Measurements from ENCODE around the gene ICE2.

The ICE2 gene

DNA sequence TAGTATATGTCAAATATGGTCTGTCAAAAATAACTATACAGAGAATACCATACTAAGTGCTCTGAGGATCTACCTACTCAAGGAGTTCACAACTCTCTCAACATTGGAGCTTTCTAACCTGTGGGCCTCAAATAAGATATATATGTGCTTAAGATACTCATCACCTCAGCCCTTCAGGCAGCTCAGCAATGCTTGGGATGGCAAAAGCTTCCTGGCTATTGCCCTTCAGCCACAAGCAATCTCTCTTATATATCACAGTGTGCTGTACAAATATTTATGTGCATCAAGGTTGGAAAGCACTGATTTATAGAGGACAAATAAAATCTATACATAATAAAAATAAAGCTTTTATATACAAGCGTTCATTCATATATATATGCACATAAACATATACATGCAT lies 40.3 kb downstream of the ICE2 start:
- POLR2A ChIA-PET: no interaction called here
- CTCF ChIA-PET: no interaction called here
- no peak for DNase-seq (ENCODE audit: extremely low spot score)
- TF ChIP-seq ZNF384 (IDR thresholded peaks at IDR 0.05) (no peak), ELF4 (IDR thresholded peaks at IDR 0.05) (no peak)

DNA sequence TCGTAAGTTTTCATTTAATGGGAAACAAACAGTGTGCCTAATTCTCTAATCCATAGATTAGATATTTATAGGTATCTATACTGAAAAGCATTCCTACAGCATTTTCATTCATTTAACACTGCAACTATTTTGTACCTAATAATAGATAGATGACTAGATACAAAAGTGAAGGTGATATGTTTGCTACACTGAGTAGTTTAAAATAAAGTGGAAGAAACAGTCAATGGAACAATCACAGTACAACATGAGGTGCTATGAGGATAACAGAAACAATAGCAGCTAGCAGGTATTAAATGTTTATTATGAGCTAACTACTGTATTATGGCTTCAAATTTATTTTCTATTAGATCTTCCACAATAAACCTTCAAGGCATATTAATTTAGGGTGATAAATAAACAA lies 50.0 kb downstream of the ICE2 start:
- no peak for DNase-seq (ENCODE audit: extremely low spot score)
- POLR2A ChIA-PET: no interaction called here
- TF ChIP-seq ARNT (IDR thresholded peaks at IDR 0.05) (no peak), HDGF (IDR thresholded peaks at IDR 0.05; ENCODE audit: borderline replicate concordance) (no peak), L3MBTL2 (conservative IDR thresholded peaks at IDR 0.05) (no peak), NFRKB (IDR thresholded peaks at IDR 0.05) (no peak), FOXA1 (IDR thresholded peaks at IDR 0.05) (no peak), ZNF384 (IDR thresholded peaks at IDR 0.05) (no peak), SP1 (IDR thresholded peaks at IDR 0.05) (no peak)
- TF ChIP-seq, protein P1, sequence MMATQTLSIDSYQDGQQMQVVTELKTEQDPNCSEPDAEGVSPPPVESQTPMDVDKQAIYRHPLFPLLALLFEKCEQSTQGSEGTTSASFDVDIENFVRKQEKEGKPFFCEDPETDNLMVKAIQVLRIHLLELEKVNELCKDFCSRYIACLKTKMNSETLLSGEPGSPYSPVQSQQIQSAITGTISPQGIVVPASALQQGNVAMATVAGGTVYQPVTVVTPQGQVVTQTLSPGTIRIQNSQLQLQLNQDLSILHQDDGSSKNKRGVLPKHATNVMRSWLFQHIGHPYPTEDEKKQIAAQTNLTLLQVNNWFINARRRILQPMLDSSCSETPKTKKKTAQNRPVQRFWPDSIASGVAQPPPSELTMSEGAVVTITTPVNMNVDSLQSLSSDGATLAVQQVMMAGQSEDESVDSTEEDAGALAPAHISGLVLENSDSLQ (IDR thresholded peaks at IDR 0.05): no peak
- CTCF ChIA-PET: interaction anchor here (0.5 kb wide), 1 partner anchor 9 kb away, joined by 3 read pairs; no protein-coding TSS in a partner anchor

DNA sequence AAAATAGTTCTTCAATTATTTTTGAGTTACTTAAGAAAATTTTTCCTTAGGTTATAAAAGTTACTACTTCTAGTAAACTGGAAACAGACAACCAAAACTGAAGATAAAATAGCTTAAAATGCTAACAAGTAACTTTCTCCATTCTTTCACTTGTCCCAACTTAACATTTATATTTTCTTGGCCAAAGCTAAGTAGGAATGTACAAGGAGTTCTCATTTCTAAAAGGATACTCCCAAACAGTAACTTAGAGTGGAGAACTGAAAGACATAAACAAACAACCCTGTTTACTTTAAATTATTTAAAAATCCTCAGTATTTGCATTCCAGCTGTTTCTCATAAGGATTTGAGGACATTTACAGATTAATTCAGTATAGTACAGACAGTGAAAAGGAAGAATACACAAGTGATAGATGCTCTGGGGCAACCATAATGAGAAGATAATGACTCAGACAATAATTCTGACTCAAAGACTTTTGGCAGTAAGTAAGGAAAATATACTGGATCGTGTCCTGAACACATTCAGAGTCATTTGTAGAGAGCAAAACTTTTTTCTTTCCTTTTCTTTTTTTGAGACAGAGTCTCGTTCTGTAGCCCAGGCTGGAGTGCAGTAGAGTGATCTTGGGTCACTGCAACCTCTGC lies 52.0 kb downstream of the ICE2 start:
- CTCF ChIA-PET: interaction anchor here (1.7 kb wide), 1 partner anchor 17 kb away, joined by 3 read pairs; no protein-coding TSS in a partner anchor
- POLR2A ChIA-PET: no interaction called here
- DNase-seq (ENCODE audit: extremely low spot score): no peak
- TF ChIP-seq, protein P1 (IDR thresholded peaks at IDR 0.05): no peak
- no peak for TF ChIP-seq FOXA1 (IDR thresholded peaks at IDR 0.05)
- no peak for TF ChIP-seq LEF1 (IDR thresholded peaks at IDR 0.05; ENCODE audit: borderline replicate concordance)
- TF ChIP-seq HDGF (IDR thresholded peaks at IDR 0.05; ENCODE audit: borderline replicate concordance): no peak
- no peak for TF ChIP-seq FOXK2 (IDR thresholded peaks at IDR 0.05)
- no peak for TF ChIP-seq ZNF384 (IDR thresholded peaks at IDR 0.05)
- no peak for TF ChIP-seq BHLHE40 (IDR thresholded peaks at IDR 0.05; ENCODE audit: borderline replicate concordance)
- TF ChIP-seq L3MBTL2 (conservative IDR thresholded peaks at IDR 0.05): no peak
- no peak for TF ChIP-seq ELF4 (IDR thresholded peaks at IDR 0.05)
- TF ChIP-seq ARNT (IDR thresholded peaks at IDR 0.05): no peak
- no peak for TF ChIP-seq SUZ12 (IDR thresholded peaks at IDR 0.05)
- TF ChIP-seq SP1 (IDR thresholded peaks at IDR 0.05): no peak
- no peak for TF ChIP-seq TARDBP (IDR thresholded peaks at IDR 0.05)

DNA sequence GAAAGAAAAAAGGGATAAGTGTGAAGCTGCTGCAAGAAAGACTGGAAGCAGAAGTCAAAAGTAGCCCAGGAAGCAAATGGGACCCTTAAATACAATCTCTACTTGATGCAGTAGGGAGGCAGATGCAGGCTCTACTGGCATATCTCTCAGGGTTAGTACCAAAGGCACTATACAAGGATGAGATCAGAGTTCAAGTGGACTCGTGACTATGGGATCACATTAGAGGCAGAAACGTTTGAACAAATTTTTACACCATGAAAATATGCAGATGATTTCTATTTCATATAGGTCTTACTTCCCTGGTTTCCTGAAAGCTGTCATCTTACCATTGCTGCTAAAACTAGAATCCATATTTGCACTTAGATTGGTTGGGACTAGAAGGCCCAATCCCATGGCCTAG lies 53.5 kb downstream of the ICE2 start:
- TF ChIP-seq CTBP1 (IDR thresholded peaks at IDR 0.05; ENCODE audit: borderline replicate concordance) (no peak), LEF1 (IDR thresholded peaks at IDR 0.05; ENCODE audit: borderline replicate concordance) (no peak), BHLHE40 (IDR thresholded peaks at IDR 0.05; ENCODE audit: borderline replicate concordance) (no peak), L3MBTL2 (conservative IDR thresholded peaks at IDR 0.05) (no peak), HDGF (IDR thresholded peaks at IDR 0.05; ENCODE audit: borderline replicate concordance) (no peak), NFRKB (IDR thresholded peaks at IDR 0.05) (no peak), ZNF384 (IDR thresholded peaks at IDR 0.05) (no peak), SP1 (IDR thresholded peaks at IDR 0.05) (no peak), FOXK2 (IDR thresholded peaks at IDR 0.05) (no peak), ARNT (IDR thresholded peaks at IDR 0.05) (no peak), SUZ12 (IDR thresholded peaks at IDR 0.05) (no peak)
- TF ChIP-seq, protein P1 (IDR thresholded peaks at IDR 0.05): no peak
- ChIA-PET POLR2A (no interaction called here), CTCF (no interaction called here)
- no peak for DNase-seq (ENCODE audit: extremely low spot score)

DNA sequence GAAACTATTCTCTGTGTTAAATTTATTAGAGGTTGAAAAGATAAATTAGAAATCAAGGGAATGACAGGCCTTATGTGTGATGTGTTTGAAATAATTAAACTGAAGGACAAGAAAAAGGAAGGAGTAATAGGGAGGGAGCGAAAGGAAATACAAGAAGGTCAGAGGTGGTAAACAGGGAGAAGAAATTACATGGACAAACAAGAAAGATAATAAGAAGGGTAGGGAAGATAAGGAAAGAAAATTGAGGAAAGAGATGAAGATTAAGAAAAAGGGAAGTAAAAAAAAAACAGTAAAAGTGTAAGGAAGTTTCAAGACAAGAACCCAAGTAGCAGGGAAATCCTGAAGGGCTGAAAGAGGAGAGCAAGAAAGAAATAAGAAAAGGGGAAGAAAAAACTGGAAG lies 54.9 kb downstream of the ICE2 start:
- no peak for DNase-seq (ENCODE audit: extremely low spot score)
- POLR2A ChIA-PET: interaction anchor here (1.3 kb wide), 1 partner anchor 9 kb away, joined by 3 read pairs; no protein-coding TSS in a partner anchor
- TF ChIP-seq ELF4 (IDR thresholded peaks at IDR 0.05) (no peak), LEF1 (IDR thresholded peaks at IDR 0.05; ENCODE audit: borderline replicate concordance) (no peak)
- CTCF ChIA-PET: no interaction called here

DNA sequence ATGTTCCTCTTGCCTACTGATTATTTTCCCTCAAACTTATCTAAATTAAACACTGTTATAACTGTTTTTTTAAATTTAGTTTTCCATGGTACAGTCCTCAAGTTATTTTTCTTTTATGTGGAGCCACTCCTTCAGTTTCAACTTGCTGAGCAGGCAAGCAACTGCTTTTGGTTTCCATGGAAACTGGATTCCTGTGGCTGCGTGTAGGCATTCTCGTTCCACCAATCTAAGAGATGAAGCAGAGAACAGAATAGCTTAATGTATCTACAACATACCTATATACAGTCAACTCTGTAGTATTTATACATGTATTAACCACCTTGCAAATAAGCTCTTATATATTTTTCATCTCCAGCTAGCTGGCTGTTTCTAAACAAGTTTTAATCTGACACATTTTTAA lies 55.4 kb downstream of the ICE2 start:
- DNase-seq (ENCODE audit: extremely low spot score): no peak
- POLR2A ChIA-PET: interaction anchor here (1.3 kb wide), 1 partner anchor 9 kb away, joined by 3 read pairs; no protein-coding TSS in a partner anchor
- TF ChIP-seq ARNT (IDR thresholded peaks at IDR 0.05) (no peak), FOXM1 (IDR thresholded peaks at IDR 0.05; ENCODE audit: borderline replicate concordance) (no peak), ZNF384 (IDR thresholded peaks at IDR 0.05) (no peak), HDGF (IDR thresholded peaks at IDR 0.05; ENCODE audit: borderline replicate concordance) (no peak), L3MBTL2 (conservative IDR thresholded peaks at IDR 0.05) (no peak), FOXA1 (IDR thresholded peaks at IDR 0.05) (no peak), ELF4 (IDR thresholded peaks at IDR 0.05) (no peak), NFRKB (IDR thresholded peaks at IDR 0.05) (no peak), BHLHE40 (IDR thresholded peaks at IDR 0.05; ENCODE audit: borderline replicate concordance) (no peak)
- TF ChIP-seq, protein P1 (IDR thresholded peaks at IDR 0.05): no peak
- CTCF ChIA-PET: no interaction called here

Data from HEK293T (cell line).